HG03571 (cell line): ENCODE measurements around the gene KLHL11.
"Not testable (repeated sequence)": the region's sequence is repeated elsewhere in the genome, so short reads cannot be mapped to it uniquely, and the experiment has no call there.

Experiments
- ATAC-seq: cut with Tn5 transposase; IDR thresholded peaks from one replicate; pipeline ENCODE4 v1.9.1; 2021; ENCODE audit not compliant: unreplicated experiment

Gene KLHL11

GRCh38 chr17:41891135-41892020 is 26.2 kb upstream of the KLHL11 start:
- ATAC-seq = no peak

DNA sequence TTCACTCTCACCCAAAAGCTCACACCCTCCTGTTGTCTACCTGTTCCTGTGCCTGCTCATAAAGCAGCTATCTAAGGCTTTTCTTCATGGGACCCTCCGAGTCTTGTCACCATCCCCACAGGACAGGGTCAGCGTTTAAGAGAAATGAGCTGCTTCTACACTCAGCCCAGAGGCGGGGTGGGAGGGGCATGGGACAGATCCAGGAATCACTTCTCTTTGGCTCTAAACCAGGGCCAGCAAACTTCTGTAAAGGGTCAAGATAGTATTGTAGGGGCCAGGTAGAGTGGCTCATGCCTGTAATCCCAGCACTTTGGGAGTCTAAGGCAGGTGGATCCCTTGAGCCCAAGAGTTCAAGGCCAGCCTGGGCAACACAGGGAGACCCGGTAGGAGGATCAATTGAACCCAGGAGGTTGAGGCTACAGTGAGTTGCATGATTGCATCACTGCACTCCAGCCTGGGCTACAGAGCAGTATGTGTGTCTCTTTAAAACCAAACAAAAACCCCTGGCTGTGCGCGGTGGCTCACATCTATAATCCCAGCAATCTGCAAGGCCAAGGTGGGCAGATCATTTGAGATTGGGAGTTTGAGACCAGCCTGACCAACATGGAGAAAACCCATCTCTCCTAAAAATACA is 23.2 kb upstream of the KLHL11 start:
- ATAC-seq = no peak

- no peak for ATAC-seq
Observed at GRCh38 chr17:41885733-41886132, 20.5 kb upstream of the KLHL11 start.

DNA sequence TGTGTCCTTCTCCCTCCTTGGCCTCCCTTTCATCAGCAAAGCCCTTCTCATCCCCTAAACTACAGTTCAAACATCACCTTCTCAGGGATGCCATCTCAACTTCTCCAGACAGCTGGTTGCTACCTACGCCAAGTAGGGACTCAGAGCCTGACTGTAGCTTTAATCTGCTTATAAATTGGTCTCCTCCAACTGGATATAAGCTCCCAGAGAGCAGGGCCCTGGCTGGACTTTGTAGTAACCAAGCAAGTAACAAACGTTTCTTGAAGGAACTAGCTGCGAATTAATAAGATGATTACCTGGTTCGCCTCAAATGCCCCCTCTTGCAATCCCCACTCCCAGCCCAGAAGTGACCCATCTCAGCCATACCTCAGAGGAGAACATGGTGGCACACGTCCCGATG is 17.5 kb upstream of the KLHL11 start:
- ATAC-seq = no peak

- no peak for ATAC-seq
Observed at GRCh38 chr17:41880130-41880529, 14.9 kb upstream of the KLHL11 start.

DNA sequence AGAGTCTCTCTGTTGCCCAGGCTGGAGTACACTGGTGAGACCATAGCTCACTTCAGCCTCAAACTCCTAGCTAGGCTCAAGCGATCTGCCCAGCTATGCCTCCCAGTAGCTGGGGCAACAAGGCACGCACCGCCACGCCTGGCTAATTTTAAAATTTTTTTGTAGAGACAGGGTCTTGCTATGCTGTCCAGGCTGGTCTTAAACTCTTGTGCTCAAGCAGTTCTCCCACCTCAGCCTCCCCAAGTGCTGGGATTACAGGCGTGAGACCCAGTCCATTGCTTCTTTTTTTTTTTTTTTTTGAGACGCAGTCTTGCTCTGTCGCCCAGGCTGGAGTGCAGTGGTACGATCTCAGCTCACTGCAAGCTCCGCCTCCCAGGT is 9.1 kb upstream of the KLHL11 start:
- ATAC-seq = not testable (repeated sequence)

GRCh38 chr17:41873559-41874292 is 8.5 kb upstream of the KLHL11 start:
- ATAC-seq = no peak

DNA sequence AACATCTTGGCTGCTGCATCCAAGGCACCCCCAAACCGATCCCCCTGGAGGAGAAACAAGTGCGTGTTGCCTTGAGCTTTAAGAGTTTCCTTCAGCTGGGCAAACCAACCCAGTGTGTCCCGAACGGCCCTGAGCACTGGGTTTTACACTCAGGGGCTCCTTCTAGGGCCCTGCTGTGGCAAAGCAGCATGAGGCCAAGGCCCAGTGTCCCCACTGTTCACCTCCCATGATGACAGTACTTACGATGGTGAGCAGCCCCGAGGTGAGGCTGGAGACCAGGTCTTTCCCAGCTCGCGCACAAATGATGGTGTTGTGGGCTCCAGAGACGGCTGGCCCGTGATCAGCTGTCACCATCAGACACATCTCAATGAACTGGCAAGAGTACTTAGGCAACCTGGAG is 6.6 kb upstream of the KLHL11 start:
- no peak for ATAC-seq

DNA sequence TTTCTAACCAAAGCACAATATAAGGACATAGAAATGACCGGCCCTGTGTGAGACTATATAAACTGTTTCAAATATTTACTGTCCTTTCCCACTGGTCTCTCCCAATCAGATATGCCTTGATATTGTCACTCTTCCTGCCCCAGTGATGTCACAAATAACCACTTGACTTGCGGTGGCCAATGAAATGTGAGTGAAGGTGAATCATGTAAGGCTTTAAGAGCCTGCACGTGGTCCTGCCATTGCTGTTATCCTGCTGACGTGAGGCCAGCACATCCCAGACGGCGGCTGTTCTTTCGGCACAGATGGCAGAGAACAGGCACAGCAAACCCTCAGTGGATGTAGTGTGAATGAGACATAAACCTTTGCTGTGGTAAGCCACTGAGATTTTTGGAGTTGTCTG is 5.4 kb upstream of the KLHL11 start:
- no peak for ATAC-seq

DNA sequence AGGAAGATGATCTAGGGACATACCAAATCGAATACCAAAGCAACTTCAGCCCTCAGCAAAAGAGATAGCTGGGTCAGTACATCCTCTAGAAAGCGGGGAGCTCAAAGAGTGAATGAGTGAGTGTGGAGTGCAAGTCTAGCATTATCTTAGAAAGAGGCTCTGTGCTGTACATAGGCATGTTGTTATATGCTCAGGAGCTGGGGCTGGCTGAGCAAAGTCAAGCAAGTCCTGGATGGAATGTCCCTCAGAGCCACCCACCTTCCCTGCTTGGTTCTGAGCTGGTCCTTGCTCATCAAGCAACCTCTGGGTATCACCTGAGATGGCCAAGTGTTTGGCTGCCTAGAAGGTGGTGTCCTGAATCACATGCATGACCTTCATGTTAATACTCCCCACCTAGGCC is 4.9 kb upstream of the KLHL11 start:
- ATAC-seq = no peak

GRCh38 chr17:41869426-41869825 is 4.2 kb upstream of the KLHL11 start:
- no peak for ATAC-seq

DNA sequence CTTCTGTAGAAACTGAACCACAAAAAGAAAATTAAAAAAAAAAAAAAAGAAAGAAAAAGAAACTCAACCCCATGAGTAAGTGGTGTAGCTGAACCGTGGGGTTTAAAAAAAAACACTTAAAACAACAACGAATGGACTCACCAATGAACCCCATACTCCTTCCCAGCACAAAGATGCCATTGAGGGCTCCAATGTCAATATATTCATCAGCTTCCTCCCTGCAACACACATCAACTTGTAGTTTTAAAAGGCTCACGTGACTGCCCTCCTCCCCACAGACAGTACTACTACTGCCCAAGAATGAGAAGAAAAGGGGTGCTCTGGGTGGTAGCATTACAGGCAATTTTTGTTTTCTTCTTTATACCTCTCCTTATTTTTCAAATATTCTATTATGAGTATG is 3.3 kb upstream of the KLHL11 start:
- no peak for ATAC-seq

DNA sequence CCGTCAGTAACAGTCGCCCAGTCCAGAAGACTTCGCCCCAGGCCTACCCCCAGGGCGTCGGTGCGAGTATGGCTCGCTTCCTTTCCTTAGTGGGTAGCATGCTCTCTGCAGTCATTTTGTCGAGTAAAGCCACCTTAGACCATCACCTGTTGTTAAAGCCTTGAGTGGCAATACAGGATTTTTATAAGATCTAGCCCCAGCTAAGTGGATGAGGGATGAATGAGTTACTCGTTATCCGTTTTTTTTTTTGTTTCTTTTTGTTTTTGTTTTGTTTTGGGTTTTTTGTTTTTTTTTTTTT is 322 bp upstream of the KLHL11 start:
- no peak for ATAC-seq

GRCh38 chr17:41864498-41864835 is 756 bp downstream of the KLHL11 start:
- ATAC-seq = no peak

- no peak for ATAC-seq
Observed at GRCh38 chr17:41863074-41863848, 2.0 kb downstream of the KLHL11 start.

- ATAC-seq = no peak
Observed at GRCh38 chr17:41860254-41860931, 4.8 kb downstream of the KLHL11 start.

DNA sequence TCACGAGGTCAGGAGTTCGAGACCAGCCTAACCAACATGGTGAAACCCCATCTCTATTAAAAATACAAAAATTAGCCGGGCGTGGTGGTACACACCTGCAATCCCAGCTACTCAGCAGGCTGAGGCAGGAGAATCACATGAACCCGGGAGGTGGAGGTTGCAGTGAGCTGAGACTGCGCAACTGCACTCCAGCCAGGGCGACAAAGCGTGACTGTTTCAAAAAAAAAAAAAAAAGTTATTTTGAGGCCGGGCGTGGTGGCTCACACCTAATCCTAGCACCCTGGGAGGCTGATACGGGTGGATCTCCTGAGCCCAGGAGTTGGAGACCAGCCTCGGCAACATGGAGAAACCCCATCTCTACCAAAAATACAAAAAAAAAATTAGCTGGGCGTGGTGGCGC is 13.8 kb downstream of the KLHL11 start:
- not testable (repeated sequence) for ATAC-seq

DNA sequence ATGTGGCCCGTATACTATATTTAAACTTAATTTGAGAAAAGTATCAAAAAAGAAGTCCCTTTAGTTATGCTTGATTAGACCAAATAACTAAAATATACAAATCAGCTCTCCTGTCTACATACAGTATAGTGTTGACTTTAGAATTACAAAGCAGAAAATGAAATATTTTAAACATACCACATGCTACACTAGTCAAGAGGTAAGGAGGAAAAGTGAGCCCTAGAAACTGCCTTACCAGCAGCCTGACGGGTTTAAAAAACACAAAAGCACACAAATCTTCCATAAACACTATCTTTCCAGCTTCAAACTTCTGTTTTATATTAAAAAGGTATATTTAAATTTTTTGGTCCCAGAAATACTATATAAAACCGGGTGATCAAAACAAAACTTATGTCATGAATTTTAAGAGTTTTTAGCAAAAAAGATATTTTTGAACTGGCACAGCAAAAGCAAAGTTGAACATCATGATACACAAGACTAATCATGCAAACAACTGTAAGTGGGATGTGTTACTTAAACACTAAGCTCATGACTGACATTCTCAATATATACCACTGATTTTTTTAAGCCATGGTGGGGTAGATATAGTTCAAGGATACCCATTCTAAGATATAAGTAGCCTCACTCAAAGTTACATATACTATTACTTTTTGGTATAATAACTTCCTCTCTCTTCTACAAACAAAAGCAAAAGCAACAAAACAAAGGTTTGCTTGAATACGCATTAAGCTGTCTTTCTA is 15.8 kb downstream of the KLHL11 start:
- no peak for ATAC-seq

DNA sequence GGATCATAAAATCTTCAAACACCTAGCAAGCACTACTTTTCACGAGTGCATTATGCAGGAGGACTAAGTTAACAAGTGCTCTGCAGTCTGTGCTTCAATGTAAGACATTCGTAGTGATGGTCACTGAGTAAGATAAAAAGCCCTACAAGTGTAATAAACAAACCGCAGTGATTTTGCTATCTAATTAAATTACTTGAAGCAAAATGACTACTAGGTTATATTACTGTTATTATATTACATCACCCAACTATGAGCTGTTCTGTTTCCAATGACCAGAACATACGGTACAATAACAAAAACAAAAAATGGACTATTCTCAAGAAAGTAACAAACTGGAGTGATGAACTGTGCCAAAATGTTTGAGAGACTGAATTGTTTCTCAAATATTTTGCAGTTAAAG is 16.4 kb downstream of the KLHL11 start:
- no peak for ATAC-seq

DNA sequence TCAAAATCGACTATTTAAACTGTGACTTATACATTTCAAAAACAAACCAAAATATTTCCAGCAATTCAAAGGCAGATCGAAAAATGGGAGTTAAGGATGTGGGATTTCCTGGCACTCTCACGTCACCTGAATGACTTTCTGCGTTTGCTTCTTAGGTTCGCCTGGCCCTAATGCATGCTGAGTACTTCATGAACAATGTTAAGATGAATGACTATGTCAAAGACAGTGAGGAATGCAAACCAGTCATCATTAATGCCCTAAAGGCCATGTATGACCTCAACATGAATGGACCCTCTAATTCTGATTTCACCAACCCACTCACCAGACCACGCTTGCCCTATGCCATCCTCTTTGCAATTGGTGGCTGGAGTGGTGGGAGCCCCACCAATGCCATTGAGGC is 20.3 kb downstream of the KLHL11 start:
- no peak for ATAC-seq
